B cell (primary cell): ENCODE results near the gene CEP44. TPM values are rescaled to one million over a fixed set of nuclear protein-coding genes. Genes with fewer than 3 reads are reported as not detected.

Experiments used
- ATAC-seq: fragments of 200-7000 bp; cut with Tn5 transposase; one replicate; pipeline ENCODE4 v1.10.0; 2021; ENCODE audit warnings: low read depth, mild to moderate bottlenecking, moderate number of reproducible peaks, moderate library complexity
- CTCF ChIA-PET: fragments of 350-600 bp; sonication (Branson Sonifier 250); formaldehyde crosslinking; loops from one replicate; lab custom pipeline; 2021; ENCODE audit warnings: antibody characterized with exemption, inconsistent platforms; lab: Charles Lee
- POLR2A ChIA-PET: fragments of 350-600 bp; sonication (Branson Sonifier 250); formaldehyde crosslinking; loops from one replicate; lab custom pipeline; 2021; ENCODE audit warnings: antibody characterized with exemption; lab: Charles Lee
- DNase-seq: peaks from one replicate; pipeline ENCODE4 v3.0.0; 2013
- H2AFZ ChIP-seq: 2 replicates; pipeline ENCODE4 v1.6.1; 2012; ENCODE audit warnings: mild to moderate bottlenecking, low read depth, low read length; ENCODE audit not compliant: insufficient read depth, poor library complexity, severe bottlenecking
- H3K27ac ChIP-seq, 2 donors: 1 replicate in 1 of 2; 2 replicates in 1 of 2; pipeline ENCODE4 v1.5.1; 2012 to 2013; ENCODE audit warnings: low read length in 2 of 2, mild to moderate bottlenecking in 2 of 2, moderate library complexity in 1 of 2
- H3K27me3 ChIP-seq, 4 experiments: fragments of 200-600 bp in 1 of 4; sonication (generic) in 1 of 4; replicated peaks in 1 of 4; 1 replicate in 2 of 4; 2 replicates in 2 of 4; pipeline versions ENCODE4 v1.6.1 to v1.7.0; 2013 to 2016; ENCODE audit warnings: low read length in 3 of 4, mild to moderate bottlenecking in 2 of 4, mixed read lengths in 1 of 4, moderate library complexity in 1 of 4; ENCODE audit not compliant: insufficient read depth in 4 of 4, control insufficient read depth in 3 of 4; ENCODE audit errors: control extremely low read depth in 1 of 4
- H3K36me3 ChIP-seq, 2 experiments: replicated peaks in 1 of 2; 1 replicate in 1 of 2; 2 replicates in 1 of 2; pipeline versions ENCODE4 v1.6.1 to v1.7.1; 2013; ENCODE audit warnings: low read length in 1 of 2; ENCODE audit not compliant: insufficient read depth in 2 of 2, control insufficient read depth in 1 of 2; ENCODE audit errors: control extremely low read depth in 1 of 2, extremely low read depth in 1 of 2
- H3K4me1 ChIP-seq, 2 donors: fragments of 200-600 bp in 1 of 2; sonication (generic) in 1 of 2; 1 replicate in 1 of 2; 2 replicates in 1 of 2; pipeline versions ENCODE4 v1.5.1 to v1.6.1; 2013 to 2017; ENCODE audit warnings: low read length in 2 of 2; ENCODE audit not compliant: control insufficient read depth in 2 of 2, insufficient read depth in 2 of 2
- H3K4me2 ChIP-seq: replicated peaks from 2 replicates; pipeline ENCODE3; 2012; ENCODE audit warnings: mild to moderate bottlenecking, low read depth, low read length; ENCODE audit not compliant: poor library complexity, severe bottlenecking
- H3K4me3 ChIP-seq, 5 experiments: fragments of 200-600 bp in 1 of 5; sonication (generic) in 1 of 5; 1 replicate in 3 of 5; 2 replicates in 2 of 5; pipeline versions ENCODE4 v1.5.1 to v1.7.0; 2011 to 2016; ENCODE audit warnings: low read length in 4 of 5, mild to moderate bottlenecking in 4 of 5, low read depth in 2 of 5, control low read depth in 1 of 5, moderate library complexity in 1 of 5; ENCODE audit not compliant: insufficient read depth in 1 of 5; ENCODE audit errors: control extremely low read depth in 1 of 5, extremely low read depth in 1 of 5
- H3K79me2 ChIP-seq: fragments of 200-600 bp; sonication (generic); one replicate; pipeline ENCODE4 v1.6.0; 2016; ENCODE audit warnings: low read length; ENCODE audit not compliant: control insufficient read depth, insufficient read depth
- H3K9ac ChIP-seq: fragments of 200-600 bp; sonication (generic); 2 replicates; pipeline ENCODE4 v1.6.1; 2017; ENCODE audit warnings: mild to moderate bottlenecking, low read length, moderate library complexity
- H3K9me3 ChIP-seq, 3 donors: one replicate each; pipeline versions ENCODE4 v1.6.1 to v1.7.1; 2013; ENCODE audit warnings: low read length in 2 of 3; ENCODE audit not compliant: control insufficient read depth in 2 of 3, insufficient read depth in 1 of 3; ENCODE audit errors: control extremely low read depth in 1 of 3
- H4K20me1 ChIP-seq: 2 replicates; pipeline ENCODE4 v1.6.0; 2012; ENCODE audit warnings: mild to moderate bottlenecking, low read length; ENCODE audit not compliant: insufficient read depth, control insufficient read depth, poor library complexity, severe bottlenecking
- H3K27ac Mint-ChIP-seq: one replicate; pipeline ENCODE4 v1.8.0; 2021; ENCODE audit warnings: mixed read lengths
- H3K27me3 Mint-ChIP-seq: one replicate; pipeline ENCODE4 v1.8.0; 2021; ENCODE audit warnings: mixed read lengths
- H3K4me1 Mint-ChIP-seq: one replicate; pipeline ENCODE4 v1.8.0; 2021; ENCODE audit warnings: mixed read lengths
- H3K4me3 Mint-ChIP-seq: one replicate; pipeline ENCODE4 v1.8.0; 2021; ENCODE audit warnings: mixed read lengths
- H3K9me3 Mint-ChIP-seq: one replicate; pipeline ENCODE4 v1.8.0; 2022; ENCODE audit warnings: mixed read lengths; ENCODE audit not compliant: insufficient read depth
- EZH2 ChIP-seq: IDR thresholded peaks from 2 replicates; pipeline ENCODE4 v1.6.1; 2012; ENCODE audit warnings: borderline replicate concordance, low read depth, mild to moderate bottlenecking, moderate library complexity, low read length; ENCODE audit not compliant: insufficient read depth, poor library complexity, severe bottlenecking
- WGBS: methylation state at CpG from one replicate; pipeline ENCODE4 v1.1.5; 2013; ENCODE audit warnings: missing lambda C conversion rate; ENCODE audit not compliant: insufficient coverage; 5-methylcytosine and 5-hydroxymethylcytosine counted together
- intact Hi-C: fragments of 100-400 bp; cut with micrococcal nuclease; formaldehyde crosslinking; loops from one replicate; pipeline ENCODE4 v1.10.0; 2022
- polyA plus RNA-seq: library from polyadenylated mRNA; depleted of rRNA; stranded (reverse); fragments of >200 nt; gene quantifications from 2 replicates; pipeline ENCODE4 v1.2.3, GENCODE V29; 2012
- total RNA-seq, 2 donors: library from RNA; stranded (reverse); fragments of 120-200 nt in 1 of 2; gene quantifications; 1 replicate in 1 of 2; 2 replicates in 1 of 2; pipeline versions ENCODE4 v1.2.3 to v1.2.4, GENCODE V29; 2013 to 2022
- TF ChIP-seq, protein P1 (sequence below): fragments of 200-600 bp; IDR thresholded peaks from one replicate; pipeline ENCODE4 v1.8.0; 2022; ENCODE audit warnings: antibody characterized with exemption, mild to moderate bottlenecking

Gene CEP44
- total and polyA plus RNA-seq, 2 donors (not counting 1 experiment from before 2014, with no cell fraction given): 3.5 to 25.2 TPM

DNA sequence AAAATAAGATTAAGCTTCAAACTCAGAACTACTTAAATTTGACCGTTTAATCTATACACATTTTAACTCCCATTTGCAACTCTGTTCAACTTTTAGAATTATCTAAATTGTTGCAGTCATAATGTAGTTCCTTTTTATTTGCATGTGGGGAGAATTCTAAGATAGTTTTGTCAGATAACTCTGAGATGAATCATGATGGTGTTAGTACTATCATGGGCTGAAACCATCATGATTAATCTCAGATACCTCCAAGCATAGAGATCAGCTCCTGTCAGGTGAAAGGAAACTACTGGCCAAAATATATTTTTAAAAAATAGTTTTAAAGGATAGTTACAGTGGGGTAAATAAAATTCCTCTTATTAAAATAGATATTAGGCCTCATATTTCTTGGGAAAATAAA lies 39.3 kb upstream of the CEP44 start:
- Histone ChIP-seq H4K20me1 (peaks cover 12% of the 10 kb centered on the region), H3K9me3 (no peaks in the 10 kb centered on the region), H3K4me2 (no peak overlapping the region), H2AFZ (no peak overlapping the region), H3K4me1 (no peaks in the 10 kb centered on the region), H3K36me3 (peaks cover 2 to 7% of the 10 kb centered on the region in 2 experiments), H3K27ac (no peak overlapping the region), H3K4me3 (no peak overlapping the region), H3K9ac (no peak overlapping the region), H3K27me3 (no peaks in the 10 kb centered on the region), H3K79me2 (no peaks in the 10 kb centered on the region)
- intact Hi-C loops: no loop called here
- Mint-ChIP-seq H3K9me3 (no peaks in the 10 kb centered on the region), H3K27me3 (no peaks in the 10 kb centered on the region), H3K4me3 (no peak overlapping the region), H3K27ac (no peak overlapping the region), H3K4me1 (no peaks in the 10 kb centered on the region)
- no peak for DNase-seq
- ChIA-PET CTCF (no interaction called here), POLR2A (no interaction called here)
- TF ChIP-seq EZH2: no peak
- TF ChIP-seq, protein P1, sequence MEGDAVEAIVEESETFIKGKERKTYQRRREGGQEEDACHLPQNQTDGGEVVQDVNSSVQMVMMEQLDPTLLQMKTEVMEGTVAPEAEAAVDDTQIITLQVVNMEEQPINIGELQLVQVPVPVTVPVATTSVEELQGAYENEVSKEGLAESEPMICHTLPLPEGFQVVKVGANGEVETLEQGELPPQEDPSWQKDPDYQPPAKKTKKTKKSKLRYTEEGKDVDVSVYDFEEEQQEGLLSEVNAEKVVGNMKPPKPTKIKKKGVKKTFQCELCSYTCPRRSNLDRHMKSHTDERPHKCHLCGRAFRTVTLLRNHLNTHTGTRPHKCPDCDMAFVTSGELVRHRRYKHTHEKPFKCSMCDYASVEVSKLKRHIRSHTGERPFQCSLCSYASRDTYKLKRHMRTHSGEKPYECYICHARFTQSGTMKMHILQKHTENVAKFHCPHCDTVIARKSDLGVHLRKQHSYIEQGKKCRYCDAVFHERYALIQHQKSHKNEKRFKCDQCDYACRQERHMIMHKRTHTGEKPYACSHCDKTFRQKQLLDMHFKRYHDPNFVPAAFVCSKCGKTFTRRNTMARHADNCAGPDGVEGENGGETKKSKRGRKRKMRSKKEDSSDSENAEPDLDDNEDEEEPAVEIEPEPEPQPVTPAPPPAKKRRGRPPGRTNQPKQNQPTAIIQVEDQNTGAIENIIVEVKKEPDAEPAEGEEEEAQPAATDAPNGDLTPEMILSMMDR: no peak
- no CpG with 5 or more reads among the region's 1 CpG for WGBS
- ATAC-seq: no peak

DNA sequence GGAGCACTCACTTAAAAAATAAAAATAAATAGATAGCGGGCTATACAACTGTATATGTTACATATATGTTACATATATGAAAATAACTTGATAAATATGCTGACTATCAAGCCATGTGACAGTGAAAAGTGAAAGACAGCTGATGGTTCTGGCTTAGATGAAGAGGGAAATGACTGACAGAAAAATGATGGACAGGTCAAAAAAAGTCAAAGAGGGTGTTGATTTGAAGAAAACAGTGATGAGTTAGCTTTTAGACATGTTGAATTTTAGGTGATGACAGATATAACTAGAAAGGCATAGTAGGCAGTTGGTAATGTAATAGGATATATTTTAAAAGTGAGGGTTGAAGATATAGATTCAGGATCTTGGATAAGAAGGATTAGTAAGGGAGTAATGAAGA lies 38.0 kb upstream of the CEP44 start:
- no peak for DNase-seq
- H3K27me3 Mint-ChIP-seq: no peaks in the 10 kb centered on the region

More for the DNA sequence above, 38.0 kb upstream of the CEP44 start:
- H3K4me3 ChIP-seq: no peak overlapping the region
- Mint-ChIP-seq H3K4me1 (no peaks in the 10 kb centered on the region), H3K4me3 (no peak overlapping the region), H3K27ac (no peak overlapping the region), H3K9me3 (no peaks in the 10 kb centered on the region)
- peaks cover 12% of the 10 kb centered on the region for H4K20me1 ChIP-seq
- no peak overlapping the region for H3K27ac ChIP-seq
- ChIA-PET CTCF (no interaction called here), POLR2A (no interaction called here)
- intact Hi-C loops: no loop called here
- H3K4me2 ChIP-seq: no peak overlapping the region
- H3K9me3 ChIP-seq: no peaks in the 10 kb centered on the region
- no peak for TF ChIP-seq EZH2
- TF ChIP-seq, protein P1: no peak
- no CpG with 5 or more reads among the region's 1 CpG for WGBS
- peaks cover 0 to 6% of the 10 kb centered on the region in 2 experiments for H3K36me3 ChIP-seq
- H3K9ac ChIP-seq: no peak overlapping the region
- H2AFZ ChIP-seq: no peak overlapping the region
- no peaks in the 10 kb centered on the region for H3K79me2 ChIP-seq
- no peaks in the 10 kb centered on the region for H3K4me1 ChIP-seq
- H3K27me3 ChIP-seq: no peaks in the 10 kb centered on the region
- ATAC-seq: no peak
